GM21529 (cell line): ENCODE results near the gene PTGIS.

Experiments used
- ATAC-seq: cut with Tn5 transposase; IDR thresholded peaks from one replicate; pipeline ENCODE4 v1.9.1; 2021; ENCODE audit not compliant: unreplicated experiment

Gene PTGIS

DNA sequence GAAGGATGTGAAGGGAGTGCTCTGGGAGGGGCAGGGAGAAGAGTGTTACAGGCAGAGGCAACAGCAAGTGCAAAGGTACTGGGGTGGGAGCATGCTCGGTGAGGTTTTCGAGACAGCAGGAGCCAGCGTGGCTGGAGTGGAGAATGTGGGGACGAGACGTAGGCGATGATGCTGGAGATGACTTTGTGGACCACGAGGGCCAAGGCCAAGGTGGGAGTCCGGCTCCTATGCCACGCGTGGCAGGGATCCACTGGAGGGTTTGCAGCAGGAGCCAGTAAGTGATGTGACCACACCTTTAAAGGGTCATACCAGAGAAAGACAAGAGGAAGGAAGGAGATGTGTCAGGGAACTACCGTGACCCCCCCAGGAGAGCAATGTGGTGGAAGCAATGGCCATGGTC, 7.3 kb downstream of the PTGIS start:
- no peak for ATAC-seq

DNA sequence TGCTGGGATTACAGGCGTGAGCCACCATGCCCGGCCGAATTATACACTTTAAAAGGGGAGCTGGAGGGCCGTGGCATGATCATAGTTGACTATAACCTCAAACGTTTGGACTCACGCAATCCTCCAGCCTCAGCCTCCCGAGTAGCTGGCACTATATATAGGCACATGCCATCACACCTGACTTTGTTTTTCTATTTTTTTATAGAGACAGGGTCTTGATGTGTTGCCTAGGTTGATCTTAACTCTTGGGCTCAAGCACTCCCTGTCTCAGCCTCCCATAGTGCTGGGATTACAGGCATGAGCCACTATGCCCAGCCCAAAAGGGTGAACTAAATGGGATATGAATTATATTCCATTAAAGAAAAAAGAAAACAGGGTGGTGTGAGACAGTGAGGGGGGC, 7.8 kb downstream of the PTGIS start:
- no peak for ATAC-seq

GRCh38 chr20:49559411-49560081, 8.4 kb downstream of the PTGIS start:
- no peak for ATAC-seq

DNA sequence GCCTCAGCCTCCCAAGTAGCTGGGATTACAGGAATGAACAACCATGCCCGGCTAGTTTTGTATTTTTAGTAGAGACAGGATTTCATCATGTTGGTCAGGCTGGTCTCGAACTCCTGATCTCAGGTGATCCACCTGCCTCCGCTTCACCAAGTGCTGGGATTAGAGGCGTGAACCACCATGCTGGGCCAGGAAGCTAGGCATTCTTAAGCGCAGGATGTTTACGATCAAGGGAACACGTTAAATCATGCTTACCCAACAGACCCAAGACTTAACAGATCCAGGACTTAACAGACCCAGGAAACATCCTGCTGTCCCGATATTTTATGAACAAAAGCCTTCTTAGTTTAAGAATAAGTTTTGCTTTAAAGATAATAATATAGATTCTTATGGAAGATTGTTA, 9.1 kb downstream of the PTGIS start:
- ATAC-seq = no peak

- ATAC-seq = no peak
These were observed 10.5 kb downstream of the PTGIS start for GRCh38 chr20:49557449-49557848.

DNA sequence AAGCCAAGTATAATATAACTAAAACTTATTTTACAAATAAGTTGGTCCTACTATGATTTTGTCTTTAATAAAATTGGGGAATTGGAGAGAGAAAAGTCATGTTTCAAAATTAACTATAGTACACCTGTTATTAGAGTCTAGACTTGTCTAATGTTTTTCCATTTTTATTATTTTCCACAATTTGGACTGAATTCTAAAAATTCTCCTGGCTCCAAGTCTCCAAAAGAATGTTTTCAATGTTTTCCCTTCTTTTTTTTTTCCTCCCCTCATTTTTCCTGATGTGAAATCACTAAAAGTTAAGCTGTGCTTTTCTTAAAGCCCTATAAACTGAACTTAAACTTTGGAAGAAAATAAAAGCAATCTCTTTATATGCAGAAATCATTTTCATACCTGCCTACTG, 11.3 kb downstream of the PTGIS start:
- ATAC-seq = no peak

- no peak for ATAC-seq
These were observed 18.0 kb downstream of the PTGIS start for GRCh38 chr20:49549801-49550551.

GRCh38 chr20:49548371-49548947, 19.5 kb downstream of the PTGIS start:
- ATAC-seq = no peak

DNA sequence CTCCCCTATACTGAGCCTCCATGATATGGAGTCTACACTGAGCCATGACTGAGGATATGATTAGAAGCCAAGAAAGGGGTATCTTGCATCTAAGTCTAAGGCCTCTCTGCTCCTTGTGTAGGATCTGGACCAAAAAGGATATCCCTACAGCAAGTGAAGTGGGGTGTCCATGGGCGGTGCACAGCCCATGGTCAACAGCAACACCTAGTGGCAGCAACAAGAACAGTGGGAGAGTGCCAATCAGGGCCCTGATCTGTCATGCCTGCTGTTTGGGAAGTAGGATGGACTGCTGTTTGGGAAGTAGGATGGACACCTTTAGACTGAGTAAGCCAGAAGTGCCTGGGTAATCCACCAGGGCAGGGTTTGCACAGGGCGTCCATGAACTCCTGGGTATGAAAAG, 22.4 kb downstream of the PTGIS start:
- no peak for ATAC-seq

DNA sequence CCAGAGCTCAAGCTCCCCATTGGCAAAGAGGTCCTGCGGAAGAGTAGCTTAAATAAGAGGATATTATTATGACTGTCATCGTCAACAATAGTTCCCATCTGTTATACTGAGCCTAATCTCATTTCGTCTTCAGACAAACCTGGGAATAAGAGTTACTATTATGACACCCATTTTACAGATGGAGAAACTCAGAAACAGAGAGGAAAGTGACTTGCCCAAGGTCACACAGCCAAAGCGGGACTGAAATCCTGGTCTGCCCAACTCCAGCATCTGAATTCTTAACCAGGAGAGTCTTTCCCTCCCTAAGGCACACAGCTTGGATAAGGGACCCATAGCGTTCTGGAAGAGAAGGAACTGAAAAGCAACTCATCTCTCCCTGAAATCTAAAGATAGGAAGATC, 23.4 kb downstream of the PTGIS start:
- ATAC-seq = no peak

DNA sequence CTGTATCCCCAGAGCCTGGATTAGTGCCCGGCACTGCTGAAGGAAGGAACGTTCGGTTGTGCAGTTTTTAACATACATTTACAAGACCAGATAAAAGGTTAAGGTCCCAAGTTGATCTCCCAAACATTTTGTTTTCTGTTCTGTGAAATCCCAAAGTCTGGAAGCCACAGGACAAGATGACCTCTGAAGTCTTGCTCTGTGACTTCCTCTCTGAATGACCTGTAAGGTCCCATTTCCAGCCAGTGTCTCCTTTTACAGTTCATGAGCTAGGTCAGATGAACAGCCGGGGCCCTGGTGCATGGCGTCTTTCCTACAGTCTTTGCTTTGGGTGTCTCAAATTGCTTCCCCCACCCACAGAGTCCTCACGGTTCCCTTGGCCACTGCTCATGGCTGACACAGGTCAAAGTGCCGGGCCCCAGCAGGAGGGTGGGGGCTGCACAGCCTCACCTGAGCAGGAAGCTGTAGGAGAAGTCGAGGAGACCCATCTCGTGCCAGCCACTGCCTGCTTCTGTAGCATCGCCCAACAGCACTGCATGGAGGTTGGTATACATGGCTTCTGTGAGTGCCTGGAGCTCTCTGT, 24.0 kb downstream of the PTGIS start:
- ATAC-seq = no peak

DNA sequence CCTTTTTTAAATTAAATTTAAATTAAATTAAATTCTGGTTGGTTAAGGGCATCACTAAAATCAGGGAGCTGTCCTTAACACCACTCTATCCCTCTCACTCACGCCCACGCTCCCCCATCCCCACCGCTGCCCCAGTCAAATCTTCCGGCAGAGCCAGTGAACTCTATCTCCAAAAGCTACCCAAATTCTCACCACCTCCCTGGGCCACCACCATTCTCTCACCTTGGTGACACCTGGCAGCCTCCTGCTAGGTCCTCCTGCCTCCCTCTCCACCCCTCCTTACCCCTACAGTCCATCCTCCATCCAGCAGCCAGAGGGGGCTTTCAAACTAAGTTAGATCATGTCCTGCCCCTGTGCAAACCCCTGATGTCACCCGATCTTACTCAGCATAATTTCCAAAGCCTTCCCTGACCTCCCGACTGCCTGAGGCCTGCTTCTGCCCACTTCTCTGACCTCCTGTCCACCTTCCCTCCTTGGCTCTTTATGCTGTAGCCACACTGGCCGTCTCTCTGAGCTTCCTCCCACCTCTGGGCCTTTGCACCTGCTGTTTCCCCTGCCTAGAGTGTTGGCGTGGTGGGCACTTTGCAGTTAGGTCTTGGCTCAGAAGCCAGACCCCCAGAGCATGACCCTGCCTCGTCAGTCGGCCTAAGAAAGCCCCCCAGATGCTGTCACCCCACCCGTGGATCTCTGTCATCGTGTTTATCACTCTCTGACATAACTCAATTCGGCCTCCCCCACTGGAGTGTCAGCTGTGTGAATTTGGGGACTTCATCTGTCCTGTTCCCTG, 24.7 kb downstream of the PTGIS start:
- ATAC-seq = no peak

DNA sequence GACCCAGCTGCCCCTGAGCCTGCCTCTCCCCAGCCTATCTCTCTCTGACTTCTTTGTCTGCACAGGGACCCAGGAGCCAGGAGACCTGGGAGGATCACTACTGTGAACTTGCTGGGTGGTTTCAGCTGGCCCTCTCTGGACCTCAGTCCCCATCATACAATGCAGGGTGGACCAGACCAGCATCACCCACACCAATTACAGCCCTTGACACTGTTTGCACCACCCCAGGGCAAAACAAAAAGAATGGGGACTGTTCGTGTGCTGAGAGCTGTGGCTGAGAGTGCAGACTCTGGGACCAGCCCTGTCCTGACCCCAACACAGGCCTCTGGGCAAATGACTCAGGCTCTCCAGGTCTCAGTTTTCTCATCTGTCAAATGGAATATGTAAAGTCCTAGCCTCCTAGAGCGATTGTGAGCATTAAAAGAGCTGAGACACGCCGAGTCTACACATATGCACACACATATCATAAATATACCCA, 25.4 kb downstream of the PTGIS start:
- no peak for ATAC-seq

DNA sequence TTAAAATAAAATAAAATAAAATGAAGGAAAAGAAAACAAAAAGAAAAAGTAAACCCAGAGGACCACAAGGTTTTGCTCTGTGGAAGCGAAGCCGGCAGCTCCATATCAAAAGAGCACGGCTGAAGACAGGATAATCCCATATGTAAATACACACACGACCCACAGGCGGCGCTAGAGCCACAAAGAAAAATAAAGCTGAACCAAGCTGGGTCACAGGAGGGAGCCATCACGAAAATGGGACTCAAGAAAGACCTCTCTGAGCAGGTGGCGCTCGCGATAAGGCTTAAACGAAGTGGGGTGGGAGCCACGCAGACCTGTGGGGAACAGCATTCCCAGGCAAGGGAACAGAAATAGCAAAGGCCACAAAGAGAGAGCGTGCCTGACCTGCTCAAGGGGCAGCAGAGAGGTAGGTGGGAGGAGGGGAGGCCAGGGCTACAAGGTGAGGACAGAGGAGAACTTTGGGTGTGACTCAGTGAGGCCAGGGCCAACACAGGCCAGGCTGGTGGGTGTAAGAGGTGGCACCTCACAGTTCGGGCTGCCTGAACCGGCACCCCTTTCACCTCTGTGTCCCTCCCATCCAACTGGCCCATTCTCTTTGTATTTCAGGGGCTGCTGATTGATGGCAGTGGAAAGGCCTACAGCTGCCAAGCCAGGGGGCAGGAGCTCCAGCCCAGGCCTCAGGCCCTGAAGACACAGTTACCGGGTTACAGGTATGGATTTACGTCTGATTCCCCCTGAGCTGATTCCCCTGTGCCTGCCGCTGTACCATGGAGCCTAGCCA, 26.0 kb downstream of the PTGIS start:
- no peak for ATAC-seq

DNA sequence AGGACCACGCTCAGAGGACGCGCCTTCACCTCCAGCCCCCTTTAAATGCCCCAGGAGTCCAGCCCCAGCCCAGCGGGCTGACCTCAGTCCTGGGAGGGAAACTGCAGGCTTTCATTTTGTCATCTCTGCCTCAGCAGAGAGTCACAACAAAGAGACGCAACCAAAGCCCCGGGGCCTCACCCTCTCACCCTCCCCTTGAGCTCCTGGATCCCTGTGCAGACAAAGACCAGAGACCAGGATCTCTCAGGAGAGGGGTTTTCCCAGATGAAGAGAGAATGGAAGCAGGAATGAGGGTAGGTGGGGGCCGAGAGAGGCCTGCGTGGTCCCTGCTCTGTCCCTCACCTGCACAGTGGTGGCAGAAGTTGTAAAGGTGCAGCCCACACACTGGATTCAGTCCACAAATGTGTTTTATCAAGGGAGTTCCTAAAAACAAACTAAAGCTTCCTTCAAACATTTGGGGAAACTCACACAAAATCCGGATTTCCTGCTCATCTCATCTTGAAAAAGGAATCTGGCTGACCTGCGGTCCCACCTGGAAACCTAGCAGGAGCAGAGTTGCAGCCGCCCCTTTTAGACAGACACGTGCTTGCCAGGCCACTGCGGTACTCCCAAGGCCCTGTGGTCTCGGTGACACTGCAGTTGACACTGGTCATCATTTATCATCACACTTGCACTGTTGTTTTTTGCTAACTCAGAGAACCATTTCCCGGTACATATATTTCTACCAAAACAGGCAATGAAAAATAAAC, 27.1 kb downstream of the PTGIS start:
- ATAC-seq = no peak

GRCh38 chr20:49540232-49540620, 27.7 kb downstream of the PTGIS start:
- ATAC-seq = no peak

GRCh38 chr20:49539481-49540231, 28.3 kb downstream of the PTGIS start:
- ATAC-seq = no peak

DNA sequence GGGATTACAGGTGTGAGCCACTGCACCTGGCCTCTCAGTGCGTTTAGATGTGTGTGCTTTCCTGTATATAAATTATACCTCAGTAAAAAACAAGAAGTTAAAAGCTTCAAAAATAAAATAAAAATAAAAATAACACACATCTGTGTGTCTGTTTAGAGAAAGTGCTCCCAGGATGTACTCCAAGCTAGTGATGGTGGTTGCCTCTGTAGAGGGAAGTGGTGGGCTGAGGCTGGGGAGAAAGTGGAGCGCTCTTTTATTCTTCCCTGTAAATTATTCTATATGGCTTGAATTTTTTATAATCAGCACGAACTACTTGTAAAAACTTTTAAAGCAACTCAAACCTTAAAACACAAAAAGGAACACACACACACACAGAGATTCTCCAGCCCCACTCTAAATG, 29.0 kb downstream of the PTGIS start:
- ATAC-seq = no peak

DNA sequence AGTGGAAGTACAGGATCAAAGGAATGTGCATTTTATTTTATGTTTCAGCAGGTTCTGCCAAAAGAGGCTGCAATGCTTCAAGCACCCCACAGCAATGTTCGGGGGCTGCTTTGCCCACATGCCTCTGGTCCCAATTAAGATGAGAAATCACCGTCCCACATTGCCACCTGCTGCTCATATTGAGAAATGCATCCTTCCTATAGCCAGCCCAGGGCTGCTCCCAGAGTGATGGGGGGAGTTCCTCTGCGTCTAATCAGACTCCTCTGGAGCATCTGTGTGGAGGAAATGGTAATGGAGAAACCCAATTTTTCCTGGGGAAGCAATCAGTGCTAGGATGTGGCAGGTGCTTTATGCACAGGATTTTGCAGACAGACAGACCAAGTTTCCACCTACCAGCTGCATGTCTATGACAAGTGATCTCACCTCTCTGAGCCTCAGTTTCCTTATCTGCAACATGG, 33.7 kb downstream of the PTGIS start:
- no peak for ATAC-seq
